Karpas-422 (cell line): ENCODE data around the gene SPAAR. TPM values are rescaled to one million over a fixed set of nuclear protein-coding genes. Genes with fewer than 3 reads are reported as not detected.
A peak's percentile ranks its signal among the peaks of the same experiment; 100 is the strongest.
"Not testable (repeated sequence)": the region's sequence is repeated elsewhere in the genome, so short reads cannot be mapped to it uniquely, and the experiment has no call there.

ENCODE experiments used
- DNase-seq: peaks from one replicate; pipeline ENCODE4 v3.0.0-alpha.2; 2015
- H2AFZ ChIP-seq: fragments of 200-600 bp; sonication (generic); 2 replicates; pipeline ENCODE4 v1.6.1; 2014; ENCODE audit warnings: antibody characterized with exemption, low read length, mixed read lengths
- H3K27ac ChIP-seq: fragments of 200-600 bp; sonication (generic); 2 replicates; pipeline ENCODE4 v1.5.1; 2014; ENCODE audit warnings: mild to moderate bottlenecking, low read length, moderate library complexity
- H3K27me3 ChIP-seq: fragments of 200-600 bp; sonication (generic); 2 replicates; pipeline ENCODE4 v1.6.1; 2014; ENCODE audit warnings: low read length, mixed read lengths
- H3K36me3 ChIP-seq: fragments of 200-600 bp; sonication (generic); 2 replicates; pipeline ENCODE4 v1.6.1; 2014; ENCODE audit warnings: low read length, mixed read lengths; ENCODE audit not compliant: insufficient read depth
- H3K4me1 ChIP-seq: fragments of 200-600 bp; sonication (generic); 2 replicates; pipeline ENCODE4 v1.6.1; 2014; ENCODE audit warnings: mild to moderate bottlenecking, low read length, mixed read lengths
- H3K4me2 ChIP-seq: fragments of 200-600 bp; sonication (generic); 2 replicates; pipeline ENCODE4 v1.6.1; 2014; ENCODE audit warnings: low read length, low read depth, mild to moderate bottlenecking; ENCODE audit not compliant: poor library complexity, severe bottlenecking
- H3K4me3 ChIP-seq: fragments of 200-600 bp; sonication (generic); 2 replicates; pipeline ENCODE4 v1.5.1; 2014; ENCODE audit warnings: mild to moderate bottlenecking, antibody characterized with exemption, low read length, mixed read lengths
- H3K79me2 ChIP-seq: fragments of 200-600 bp; sonication (generic); 2 replicates; pipeline ENCODE4 v1.6.1; 2014; ENCODE audit warnings: mild to moderate bottlenecking, low read length, mixed read lengths
- H3K9ac ChIP-seq: fragments of 200-600 bp; sonication (generic); 2 replicates; pipeline ENCODE4 v1.6.0; 2014; ENCODE audit warnings: low read length
- H3K9me2 ChIP-seq: fragments of 200-600 bp; sonication (generic), shearing (Covaris generic); replicated peaks from 2 replicates; pipeline ENCODE4 v1.6.0; 2014; ENCODE audit warnings: mild to moderate bottlenecking, low read length, moderate library complexity; ENCODE audit not compliant: insufficient read depth
- H3K9me3 ChIP-seq: fragments of 300-700, 200-600 bp; sonication (generic); 2 replicates; pipeline ENCODE4 v1.6.1; 2014; ENCODE audit warnings: low read length, mixed read lengths
- H4K20me1 ChIP-seq: fragments of 200-600 bp; sonication (generic); 2 replicates; pipeline ENCODE4 v1.6.1; 2014; ENCODE audit warnings: mild to moderate bottlenecking, antibody characterized with exemption, low read length, low read depth; ENCODE audit not compliant: insufficient read depth
- total RNA-seq: library from RNA; depleted of rRNA; stranded (reverse); fragments of >200 nt; shearing (Covaris generic); gene quantifications from 2 replicates; pipeline ENCODE4 v1.2.3, GENCODE V29; 2014; ENCODE audit warnings: low replicate concordance

The SPAAR gene
- total RNA-seq, 1 experiment from 2014 or later, result not detected

GRCh38 chr9:35869621-35870216 lies 39.6 kb upstream of the SPAAR start:
- H3K9me3 ChIP-seq, result no peaks in the 10 kb centered on the region
- no peak overlapping the region for H3K9ac ChIP-seq
- H3K79me2 ChIP-seq, result no peaks in the 10 kb centered on the region
- H2AFZ ChIP-seq, result no peak overlapping the region
- no peaks in the 10 kb centered on the region for H4K20me1 ChIP-seq
- H3K4me3 ChIP-seq, result no peak overlapping the region
- no peaks in the 10 kb centered on the region for H3K4me1 ChIP-seq
- H3K4me2 ChIP-seq, result no peak overlapping the region
- no peak for DNase-seq
- H3K27me3 ChIP-seq, result no peaks in the 10 kb centered on the region
- no peaks in the 10 kb centered on the region for H3K9me2 ChIP-seq
- H3K27ac ChIP-seq, result no peak overlapping the region
- H3K36me3 ChIP-seq, result no peaks in the 10 kb centered on the region

DNA sequence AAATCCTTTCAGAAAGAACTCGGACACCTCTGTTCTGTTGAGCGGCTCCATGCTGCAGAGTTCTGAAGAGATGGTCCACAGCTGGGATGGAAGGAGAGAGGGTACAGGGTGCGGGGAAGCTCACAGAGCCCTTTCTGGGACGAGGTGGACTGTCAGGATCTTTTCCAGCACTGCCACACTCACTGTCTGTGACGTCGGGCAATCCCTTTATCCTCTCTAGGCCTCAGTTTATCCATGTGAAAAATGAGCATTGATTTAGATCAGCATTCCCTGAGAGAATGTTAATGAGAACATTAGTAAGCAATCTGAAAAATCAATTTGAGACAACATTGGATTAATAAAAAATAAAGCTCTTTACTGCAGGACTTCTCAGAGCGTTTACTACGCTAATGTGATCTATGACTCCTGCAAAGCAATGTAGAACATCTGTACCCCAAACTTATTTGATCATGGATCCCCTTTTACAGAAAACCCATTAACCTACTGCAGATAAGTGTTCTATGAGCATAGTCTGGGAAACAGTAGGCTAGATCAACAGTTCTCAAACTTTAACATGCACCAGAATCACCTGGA lies 38.9 kb upstream of the SPAAR start, which contains the start of gene OR13J1:
OR13J1 (minus strand) TSS at position 51 of the 573 bp plus-strand sequence; CDS start at position 51, 0 bp downstream.
- Histone ChIP-seq H3K27me3 (no peaks in the 10 kb centered on the region), H3K4me1 (no peaks in the 10 kb centered on the region), H3K9me2 (no peaks in the 10 kb centered on the region), H3K4me3 (no peak within 1 kb of the TSS), H4K20me1 (no peaks in the 10 kb centered on the region), H2AFZ (no peak within 1 kb of the TSS), H3K4me2 (no peak within 1 kb of the TSS), H3K9ac (no peak within 1 kb of the TSS), H3K79me2 (no peaks in the 10 kb centered on the region), H3K27ac (no peak within 1 kb of the TSS), H3K9me3 (no peaks in the 10 kb centered on the region), H3K36me3 (no peaks in the 10 kb centered on the region)
- no peak for DNase-seq

DNA sequence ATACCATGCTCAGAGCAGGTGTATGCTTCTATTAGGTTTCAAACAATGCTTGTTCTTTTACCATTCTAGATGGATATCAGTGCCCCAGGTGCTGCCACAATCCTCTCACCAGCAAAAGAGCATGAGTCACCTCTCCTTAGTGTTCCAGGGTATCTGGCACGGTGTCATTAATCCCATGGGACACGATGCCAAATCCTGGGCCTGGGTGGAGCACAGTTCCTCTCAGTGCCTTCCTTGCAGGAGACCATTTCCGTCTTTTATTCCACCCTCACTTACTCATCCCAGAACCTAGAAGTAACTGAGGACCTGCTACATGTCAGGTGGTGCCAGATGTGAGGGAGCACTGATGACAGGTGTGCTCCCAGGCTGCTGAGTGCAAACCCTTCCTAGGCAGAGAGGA lies 37.7 kb upstream of the SPAAR start:
- Histone ChIP-seq H4K20me1 (no peaks in the 10 kb centered on the region), H3K9ac (no peak overlapping the region), H2AFZ (no peak overlapping the region), H3K36me3 (no peaks in the 10 kb centered on the region), H3K27ac (no peak overlapping the region), H3K4me2 (no peak overlapping the region), H3K4me3 (no peak overlapping the region), H3K4me1 (no peaks in the 10 kb centered on the region), H3K79me2 (no peaks in the 10 kb centered on the region), H3K9me3 (no peaks in the 10 kb centered on the region), H3K27me3 (no peaks in the 10 kb centered on the region), H3K9me2 (no peaks in the 10 kb centered on the region)
- DNase-seq, result no peak

GRCh38 chr9:35872505-35872904 lies 36.8 kb upstream of the SPAAR start:
- Histone ChIP-seq H3K4me2 (no peak overlapping the region), H2AFZ (no peak overlapping the region), H3K9me2 (no peaks in the 10 kb centered on the region), H3K27ac (no peak overlapping the region), H3K9ac (no peak overlapping the region), H3K9me3 (no peaks in the 10 kb centered on the region), H3K36me3 (no peaks in the 10 kb centered on the region), H3K4me1 (no peaks in the 10 kb centered on the region), H3K79me2 (no peaks in the 10 kb centered on the region), H4K20me1 (no peaks in the 10 kb centered on the region), H3K4me3 (no peak overlapping the region), H3K27me3 (no peaks in the 10 kb centered on the region; the same call in 1 of the 2 replicates)
- no peak for DNase-seq

- Histone ChIP-seq H3K9me2 (no peaks in the 10 kb centered on the region), H4K20me1 (no peaks in the 10 kb centered on the region), H3K4me1 (no peaks in the 10 kb centered on the region), H3K4me3 (no peak overlapping the region), H3K9me3 (no peaks in the 10 kb centered on the region), H3K79me2 (no peaks in the 10 kb centered on the region), H3K27me3 (no peaks in the 10 kb centered on the region; the same call in 1 of the 2 replicates), H3K27ac (no peak overlapping the region), H3K4me2 (no peak overlapping the region), H3K9ac (no peak overlapping the region), H3K36me3 (no peaks in the 10 kb centered on the region), H2AFZ (no peak overlapping the region)
- peak; percentile 83 for DNase-seq
Measured at GRCh38 chr9:35882263-35882848, 26.9 kb upstream of the SPAAR start.

GRCh38 chr9:35882996-35883395 lies 26.3 kb upstream of the SPAAR start:
- H2AFZ ChIP-seq, result no peak overlapping the region
- no peak overlapping the region for H3K27ac ChIP-seq
- H3K9me2 ChIP-seq, result no peaks in the 10 kb centered on the region
- H3K9me3 ChIP-seq, result no peaks in the 10 kb centered on the region
- H3K4me1 ChIP-seq, result no peaks in the 10 kb centered on the region
- no peak overlapping the region for H3K4me2 ChIP-seq
- H3K27me3 ChIP-seq, result no peaks in the 10 kb centered on the region
- no peaks in the 10 kb centered on the region for H3K36me3 ChIP-seq
- H3K9ac ChIP-seq, result no peak overlapping the region
- no peaks in the 10 kb centered on the region for H4K20me1 ChIP-seq
- no peak overlapping the region for H3K4me3 ChIP-seq
- no peaks in the 10 kb centered on the region for H3K79me2 ChIP-seq
- no peak for DNase-seq

DNA sequence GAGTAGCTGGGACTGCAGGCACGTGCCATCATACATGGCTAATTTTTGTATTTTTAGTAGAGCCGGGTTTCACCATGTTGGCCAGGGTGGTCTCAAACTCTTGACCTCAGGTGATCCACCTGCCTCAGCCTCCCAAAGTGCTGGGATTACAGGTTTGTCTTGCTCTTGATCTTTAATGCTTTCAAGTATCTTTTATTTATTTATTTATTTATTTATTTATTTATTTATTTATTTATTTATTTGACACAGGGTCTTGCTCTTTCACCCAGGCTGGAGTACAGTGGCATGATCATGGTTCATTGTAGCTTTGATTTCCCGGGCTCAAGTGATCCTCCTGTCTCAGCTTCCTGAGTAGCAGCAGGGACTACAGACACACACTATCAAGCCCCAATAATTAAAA lies 24.4 kb upstream of the SPAAR start:
- H3K4me2 ChIP-seq, H3K27ac ChIP-seq, H4K20me1 ChIP-seq, H2AFZ ChIP-seq, H3K9me3 ChIP-seq, H3K36me3 ChIP-seq, H3K27me3 ChIP-seq, H3K79me2 ChIP-seq, H3K4me1 ChIP-seq, H3K4me3 ChIP-seq, H3K9me2 ChIP-seq, DNase-seq, H3K9ac ChIP-seq: not testable (repeated sequence)

GRCh38 chr9:35891646-35892045 lies 17.6 kb upstream of the SPAAR start:
- H3K79me2 ChIP-seq, result no peaks in the 10 kb centered on the region
- H2AFZ ChIP-seq, result no peak overlapping the region
- no peaks in the 10 kb centered on the region for H3K27me3 ChIP-seq
- H3K9me2 ChIP-seq, result no peaks in the 10 kb centered on the region
- H3K27ac ChIP-seq, result no peak overlapping the region
- no peaks in the 10 kb centered on the region for H3K4me1 ChIP-seq
- H4K20me1 ChIP-seq, result no peaks in the 10 kb centered on the region
- no peak for DNase-seq
- H3K36me3 ChIP-seq, result no peaks in the 10 kb centered on the region
- H3K9me3 ChIP-seq, result no peaks in the 10 kb centered on the region
- H3K4me3 ChIP-seq, result no peak overlapping the region
- no peak overlapping the region for H3K4me2 ChIP-seq
- no peak overlapping the region for H3K9ac ChIP-seq
